Naive thymus-derived CD8-positive, alpha-beta T cell (primary cell): ENCODE data around the gene NR2F1-AS1. TPM values are rescaled to one million over a fixed set of nuclear protein-coding genes. Genes with fewer than 3 reads are reported as not detected.
"Not testable (repeated sequence)": the region's sequence is repeated elsewhere in the genome, so short reads cannot be mapped to it uniquely, and the experiment has no call there.

ENCODE experiments used
- ATAC-seq, 2 donors: fragments of 150-1000 bp; cut with Tn5 transposase in 1 of 2; sonication (Bioruptor Pico), chemical (Tn5 transposase) in 1 of 2; 1 replicate in 1 of 2; 2 replicates in 1 of 2; pipeline ENCODE4 v1.10.0; 2021; ENCODE audit warnings: mild to moderate bottlenecking in 2 of 2, moderate library complexity in 2 of 2
- POLR2A ChIA-PET: fragments of 350-600 bp; sonication (Branson Sonifier 250); formaldehyde crosslinking; loops from one replicate; lab custom pipeline; 2021; ENCODE audit warnings: antibody characterized with exemption; lab: Charles Lee
- DNase-seq, 10 donors: peaks; one replicate each; pipeline versions ENCODE4 v3.0.0 to v3.0.0-alpha.2; 2020 to 2022
- H3K27ac Mint-ChIP-seq, 10 donors: one replicate each; pipeline ENCODE4 v1.8.0; 2020 to 2022; ENCODE audit warnings: mild to moderate bottlenecking in 10 of 10, mixed read lengths in 10 of 10, moderate library complexity in 4 of 10, inconsistent platforms in 1 of 10
- H3K27me3 Mint-ChIP-seq, 5 donors: one replicate each; pipeline ENCODE4 v1.8.0; 2021 to 2022; ENCODE audit warnings: mixed read lengths in 5 of 5
- H3K36me3 Mint-ChIP-seq, 3 donors: one replicate each; pipeline ENCODE4 v1.8.0; 2020 to 2022; ENCODE audit warnings: mixed read lengths in 3 of 3, mild to moderate bottlenecking in 2 of 3, inconsistent platforms in 1 of 3
- H3K4me1 Mint-ChIP-seq, 4 donors: one replicate each; pipeline ENCODE4 v1.8.0; 2021 to 2022; ENCODE audit warnings: mixed read lengths in 4 of 4
- H3K4me3 Mint-ChIP-seq, 10 donors: one replicate each; pipeline ENCODE4 v1.8.0; 2020 to 2022; ENCODE audit warnings: mild to moderate bottlenecking in 10 of 10, mixed read lengths in 10 of 10, moderate library complexity in 6 of 10, inconsistent platforms in 1 of 10
- H3K9me3 Mint-ChIP-seq, 9 donors: one replicate each; pipeline ENCODE4 v1.8.0; 2020 to 2022; ENCODE audit warnings: mixed read lengths in 9 of 9, mild to moderate bottlenecking in 3 of 9, inconsistent platforms in 1 of 9, moderate library complexity in 1 of 9
- polyA plus RNA-seq, 3 donors: library from polyadenylated mRNA; unstranded; fragments of 300-500 nt; fragmentation: Illumina TruSeq; gene quantifications; one replicate each; pipeline ENCODE4 v1.2.3, GENCODE V29; 2021
- total RNA-seq, 8 experiments: library from RNA in 2 of 8; stranded (reverse) in 2 of 8; gene quantifications; one replicate each; pipeline ENCODE4 v1.2.3 and lab custom pipeline; 2021 to 2026

NR2F1-AS1 gene
- total and polyA plus RNA-seq, 5 experiments from 2014 or later: not detected

GRCh38 chr5:93512799-93513198 lies 68.2 kb downstream of the NR2F1-AS1 start:
- POLR2A ChIA-PET: no interaction called here
- Mint-ChIP-seq H3K27me3 (peaks cover 0 to 14% (median 7%) of the 10 kb centered on the region in 5 donors), H3K27ac (no peak overlapping the region), H3K36me3 (no peaks in the 10 kb centered on the region), H3K4me1 (no peaks in the 10 kb centered on the region), H3K4me3 (no peak overlapping the region), H3K9me3 (no peaks in the 10 kb centered on the region)
- no peak for ATAC-seq
- no peak for DNase-seq

GRCh38 chr5:93511445-93511844 lies 69.6 kb downstream of the NR2F1-AS1 start:
- ATAC-seq (no peak), DNase-seq (no peak)
- H3K36me3 Mint-ChIP-seq: no peaks in the 10 kb centered on the region
- H3K27ac Mint-ChIP-seq: no peak overlapping the region
- no peaks in the 10 kb centered on the region for H3K4me1 Mint-ChIP-seq
- H3K9me3 Mint-ChIP-seq: no peaks in the 10 kb centered on the region
- POLR2A ChIA-PET: no interaction called here
- H3K27me3 Mint-ChIP-seq: peaks cover 0 to 17% (median 7%) of the 10 kb centered on the region in 5 donors
- H3K4me3 Mint-ChIP-seq: no peak overlapping the region

GRCh38 chr5:93510626-93511380 lies 70.2 kb downstream of the NR2F1-AS1 start:
- Mint-ChIP-seq H3K27ac (no peak overlapping the region), H3K27me3 (peaks cover 4 to 23% (median 9%) of the 10 kb centered on the region in 5 donors), H3K4me1 (no peaks in the 10 kb centered on the region), H3K4me3 (no peak overlapping the region), H3K9me3 (peaks cover 0 to 5% (median 0%) of the 10 kb centered on the region in 9 donors), H3K36me3 (no peaks in the 10 kb centered on the region)
- ATAC-seq (no peak), DNase-seq (no peak)
- POLR2A ChIA-PET: no interaction called here

GRCh38 chr5:93505553-93505952 lies 75.5 kb downstream of the NR2F1-AS1 start:
- H3K4me3 Mint-ChIP-seq, H3K27ac Mint-ChIP-seq, H3K9me3 Mint-ChIP-seq, H3K4me1 Mint-ChIP-seq, ATAC-seq, POLR2A ChIA-PET, H3K36me3 Mint-ChIP-seq, DNase-seq: not testable (repeated sequence)
- peaks cover 2 to 14% (median 9%) of the 10 kb centered on the region in 5 donors for H3K27me3 Mint-ChIP-seq

GRCh38 chr5:93503598-93504067 lies 77.4 kb downstream of the NR2F1-AS1 start:
- Mint-ChIP-seq H3K36me3 (no peaks in the 10 kb centered on the region), H3K9me3 (peaks cover 0 to 5% (median 0%) of the 10 kb centered on the region in 9 donors), H3K4me1 (no peaks in the 10 kb centered on the region), H3K4me3 (no peak overlapping the region), H3K27me3 (peaks cover 2 to 14% (median 8%) of the 10 kb centered on the region in 5 donors), H3K27ac (no peak overlapping the region)
- no peak for ATAC-seq
- POLR2A ChIA-PET: no interaction called here
- DNase-seq: no peak

GRCh38 chr5:93497096-93497495 lies 83.9 kb downstream of the NR2F1-AS1 start:
- no peak for ATAC-seq

GRCh38 chr5:93479982-93480509 lies 101.0 kb downstream of the NR2F1-AS1 start:
- POLR2A ChIA-PET: no interaction called here
- Mint-ChIP-seq H3K36me3 (peaks cover 0 to 5% (median 0%) of the 10 kb centered on the region in 3 donors), H3K27ac (no peak overlapping the region), H3K9me3 (peaks cover under 1 to 33% (median 9%) of the 10 kb centered on the region in 9 donors), H3K27me3 (peaks cover 0 to 4% (median 0%) of the 10 kb centered on the region in 5 donors), H3K4me3 (no peak overlapping the region), H3K4me1 (no peaks in the 10 kb centered on the region)
- no peak for ATAC-seq
- no peak for DNase-seq

More at GRCh38 chr5:93497096-93497495, 83.9 kb downstream of the NR2F1-AS1 start:
- Mint-ChIP-seq H3K36me3 (no peaks in the 10 kb centered on the region), H3K4me3 (no peak overlapping the region), H3K27me3 (peaks cover 0 to 8% (median 4%) of the 10 kb centered on the region in 5 donors), H3K9me3 (no peaks in the 10 kb centered on the region), H3K27ac (no peak overlapping the region), H3K4me1 (no peaks in the 10 kb centered on the region)
- no peak for DNase-seq
- POLR2A ChIA-PET: no interaction called here

- POLR2A ChIA-PET: no interaction called here
- ATAC-seq (no peak), DNase-seq (no peak)
- Mint-ChIP-seq H3K4me3 (no peak overlapping the region), H3K9me3 (peaks cover 0 to 17% (median 9%) of the 10 kb centered on the region in 9 donors), H3K36me3 (no peaks in the 10 kb centered on the region), H3K27me3 (peaks cover 0 to 4% (median 0%) of the 10 kb centered on the region in 5 donors), H3K4me1 (no peaks in the 10 kb centered on the region), H3K27ac (no peak overlapping the region)
Measured at GRCh38 chr5:93477816-93478215, 103.2 kb downstream of the NR2F1-AS1 start.

- Mint-ChIP-seq H3K27ac (no peak overlapping the region), H3K27me3 (peaks cover 0 to 8% (median 0%) of the 10 kb centered on the region in 5 donors), H3K4me1 (no peaks in the 10 kb centered on the region), H3K9me3 (peaks cover 0 to 15% (median 9%) of the 10 kb centered on the region in 9 donors), H3K4me3 (no peak overlapping the region), H3K36me3 (no peaks in the 10 kb centered on the region)
- ATAC-seq: no peak
- POLR2A ChIA-PET: no interaction called here
- DNase-seq: no peak
Measured at GRCh38 chr5:93476251-93476742, 104.7 kb downstream of the NR2F1-AS1 start.

GRCh38 chr5:93462916-93463315 lies 118.1 kb downstream of the NR2F1-AS1 start:
- ATAC-seq (no peak), DNase-seq (no peak)
- no peak overlapping the region for H3K27ac Mint-ChIP-seq
- H3K36me3 Mint-ChIP-seq: peaks cover 0 to 16% (median 3%) of the 10 kb centered on the region in 3 donors
- POLR2A ChIA-PET: no interaction called here
- H3K9me3 Mint-ChIP-seq: peaks cover 10 to 66% (median 38%) of the 10 kb centered on the region in 9 donors
- no peaks in the 10 kb centered on the region for H3K4me1 Mint-ChIP-seq
- H3K27me3 Mint-ChIP-seq: peaks cover 0 to under 1% (median 0%) of the 10 kb centered on the region in 5 donors
- H3K4me3 Mint-ChIP-seq: no peak overlapping the region

- peaks cover 10 to 59% (median 28%) of the 10 kb centered on the region in 9 donors for H3K9me3 Mint-ChIP-seq
- no peak overlapping the region for H3K27ac Mint-ChIP-seq
- H3K27me3 Mint-ChIP-seq: peaks cover 0 to 6% (median 3%) of the 10 kb centered on the region in 5 donors
- ATAC-seq (no peak), DNase-seq (no peak)
- peaks cover 0 to 16% (median 3%) of the 10 kb centered on the region in 3 donors for H3K36me3 Mint-ChIP-seq
- POLR2A ChIA-PET: no interaction called here
- H3K4me1 Mint-ChIP-seq: no peaks in the 10 kb centered on the region
- no peak overlapping the region for H3K4me3 Mint-ChIP-seq
Measured at GRCh38 chr5:93461756-93462155, 119.3 kb downstream of the NR2F1-AS1 start.

GRCh38 chr5:93460286-93460685 lies 120.7 kb downstream of the NR2F1-AS1 start:
- Mint-ChIP-seq H3K4me1 (no peaks in the 10 kb centered on the region), H3K4me3 (no peak overlapping the region), H3K9me3 (peaks cover 10 to 50% (median 26%) of the 10 kb centered on the region in 9 donors), H3K36me3 (peaks cover 0 to 16% (median 3%) of the 10 kb centered on the region in 3 donors), H3K27ac (no peak overlapping the region), H3K27me3 (peaks cover 0 to 6% (median 4%) of the 10 kb centered on the region in 5 donors)
- ATAC-seq: no peak
- POLR2A ChIA-PET: no interaction called here
- DNase-seq: no peak

- ATAC-seq, H3K36me3 Mint-ChIP-seq, H3K27ac Mint-ChIP-seq, DNase-seq, H3K27me3 Mint-ChIP-seq, H3K4me3 Mint-ChIP-seq, POLR2A ChIA-PET, H3K4me1 Mint-ChIP-seq: not testable (repeated sequence)
- H3K9me3 Mint-ChIP-seq: peaks cover 3 to 20% (median 8%) of the 10 kb centered on the region in 9 donors
Measured at GRCh38 chr5:93456796-93457195, 124.2 kb downstream of the NR2F1-AS1 start.
